B cell (primary cell): ENCODE results near the gene SLC17A4. TPM values are rescaled to one million over a fixed set of nuclear protein-coding genes. Genes with fewer than 3 reads are reported as not detected.

Source experiments
- ATAC-seq: fragments of 200-7000 bp; cut with Tn5 transposase; one replicate; pipeline ENCODE4 v1.10.0; 2021; ENCODE audit warnings: low read depth, mild to moderate bottlenecking, moderate number of reproducible peaks, moderate library complexity
- CTCF ChIA-PET: fragments of 350-600 bp; sonication (Branson Sonifier 250); formaldehyde crosslinking; loops from one replicate; lab custom pipeline; 2021; ENCODE audit warnings: antibody characterized with exemption, inconsistent platforms; lab: Charles Lee
- POLR2A ChIA-PET: fragments of 350-600 bp; sonication (Branson Sonifier 250); formaldehyde crosslinking; loops from one replicate; lab custom pipeline; 2021; ENCODE audit warnings: antibody characterized with exemption; lab: Charles Lee
- DNase-seq: peaks from one replicate; pipeline ENCODE4 v3.0.0; 2013
- H2AFZ ChIP-seq: 2 replicates; pipeline ENCODE4 v1.6.1; 2012; ENCODE audit warnings: mild to moderate bottlenecking, low read depth, low read length; ENCODE audit not compliant: insufficient read depth, poor library complexity, severe bottlenecking
- H3K27ac ChIP-seq, 2 donors: 1 replicate in 1 of 2; 2 replicates in 1 of 2; pipeline ENCODE4 v1.5.1; 2012 to 2013; ENCODE audit warnings: low read length in 2 of 2, mild to moderate bottlenecking in 2 of 2, moderate library complexity in 1 of 2
- H3K27me3 ChIP-seq, 4 experiments: fragments of 200-600 bp in 1 of 4; sonication (generic) in 1 of 4; replicated peaks in 1 of 4; 1 replicate in 2 of 4; 2 replicates in 2 of 4; pipeline versions ENCODE4 v1.6.1 to v1.7.0; 2013 to 2016; ENCODE audit warnings: low read length in 3 of 4, mild to moderate bottlenecking in 2 of 4, mixed read lengths in 1 of 4, moderate library complexity in 1 of 4; ENCODE audit not compliant: insufficient read depth in 4 of 4, control insufficient read depth in 3 of 4; ENCODE audit errors: control extremely low read depth in 1 of 4
- H3K36me3 ChIP-seq, 2 experiments: replicated peaks in 1 of 2; 1 replicate in 1 of 2; 2 replicates in 1 of 2; pipeline versions ENCODE4 v1.6.1 to v1.7.1; 2013; ENCODE audit warnings: low read length in 1 of 2; ENCODE audit not compliant: insufficient read depth in 2 of 2, control insufficient read depth in 1 of 2; ENCODE audit errors: control extremely low read depth in 1 of 2, extremely low read depth in 1 of 2
- H3K4me1 ChIP-seq, 2 donors: fragments of 200-600 bp in 1 of 2; sonication (generic) in 1 of 2; 1 replicate in 1 of 2; 2 replicates in 1 of 2; pipeline versions ENCODE4 v1.5.1 to v1.6.1; 2013 to 2017; ENCODE audit warnings: low read length in 2 of 2; ENCODE audit not compliant: control insufficient read depth in 2 of 2, insufficient read depth in 2 of 2
- H3K4me2 ChIP-seq: replicated peaks from 2 replicates; pipeline ENCODE3; 2012; ENCODE audit warnings: mild to moderate bottlenecking, low read depth, low read length; ENCODE audit not compliant: poor library complexity, severe bottlenecking
- H3K4me3 ChIP-seq, 5 experiments: fragments of 200-600 bp in 1 of 5; sonication (generic) in 1 of 5; 1 replicate in 3 of 5; 2 replicates in 2 of 5; pipeline versions ENCODE4 v1.5.1 to v1.7.0; 2011 to 2016; ENCODE audit warnings: low read length in 4 of 5, mild to moderate bottlenecking in 4 of 5, low read depth in 2 of 5, control low read depth in 1 of 5, moderate library complexity in 1 of 5; ENCODE audit not compliant: insufficient read depth in 1 of 5; ENCODE audit errors: control extremely low read depth in 1 of 5, extremely low read depth in 1 of 5
- H3K79me2 ChIP-seq: fragments of 200-600 bp; sonication (generic); one replicate; pipeline ENCODE4 v1.6.0; 2016; ENCODE audit warnings: low read length; ENCODE audit not compliant: control insufficient read depth, insufficient read depth
- H3K9ac ChIP-seq: fragments of 200-600 bp; sonication (generic); 2 replicates; pipeline ENCODE4 v1.6.1; 2017; ENCODE audit warnings: mild to moderate bottlenecking, low read length, moderate library complexity
- H3K9me3 ChIP-seq, 3 donors: one replicate each; pipeline versions ENCODE4 v1.6.1 to v1.7.1; 2013; ENCODE audit warnings: low read length in 2 of 3; ENCODE audit not compliant: control insufficient read depth in 2 of 3, insufficient read depth in 1 of 3; ENCODE audit errors: control extremely low read depth in 1 of 3
- H4K20me1 ChIP-seq: 2 replicates; pipeline ENCODE4 v1.6.0; 2012; ENCODE audit warnings: mild to moderate bottlenecking, low read length; ENCODE audit not compliant: insufficient read depth, control insufficient read depth, poor library complexity, severe bottlenecking
- H3K27ac Mint-ChIP-seq: one replicate; pipeline ENCODE4 v1.8.0; 2021; ENCODE audit warnings: mixed read lengths
- H3K27me3 Mint-ChIP-seq: one replicate; pipeline ENCODE4 v1.8.0; 2021; ENCODE audit warnings: mixed read lengths
- H3K4me1 Mint-ChIP-seq: one replicate; pipeline ENCODE4 v1.8.0; 2021; ENCODE audit warnings: mixed read lengths
- H3K4me3 Mint-ChIP-seq: one replicate; pipeline ENCODE4 v1.8.0; 2021; ENCODE audit warnings: mixed read lengths
- H3K9me3 Mint-ChIP-seq: one replicate; pipeline ENCODE4 v1.8.0; 2022; ENCODE audit warnings: mixed read lengths; ENCODE audit not compliant: insufficient read depth
- EZH2 ChIP-seq: IDR thresholded peaks from 2 replicates; pipeline ENCODE4 v1.6.1; 2012; ENCODE audit warnings: borderline replicate concordance, low read depth, mild to moderate bottlenecking, moderate library complexity, low read length; ENCODE audit not compliant: insufficient read depth, poor library complexity, severe bottlenecking
- WGBS: methylation state at CpG from one replicate; pipeline ENCODE4 v1.1.5; 2013; ENCODE audit warnings: missing lambda C conversion rate; ENCODE audit not compliant: insufficient coverage; 5-methylcytosine and 5-hydroxymethylcytosine counted together
- intact Hi-C: fragments of 100-400 bp; cut with micrococcal nuclease; formaldehyde crosslinking; loops from one replicate; pipeline ENCODE4 v1.10.0; 2022
- polyA plus RNA-seq: library from polyadenylated mRNA; depleted of rRNA; stranded (reverse); fragments of >200 nt; gene quantifications from 2 replicates; pipeline ENCODE4 v1.2.3, GENCODE V29; 2012
- total RNA-seq, 2 donors: library from RNA; stranded (reverse); fragments of 120-200 nt in 1 of 2; gene quantifications; 1 replicate in 1 of 2; 2 replicates in 1 of 2; pipeline versions ENCODE4 v1.2.3 to v1.2.4, GENCODE V29; 2013 to 2022
- TF ChIP-seq, protein P1 (sequence below): fragments of 200-600 bp; IDR thresholded peaks from one replicate; pipeline ENCODE4 v1.8.0; 2022; ENCODE audit warnings: antibody characterized with exemption, mild to moderate bottlenecking

Gene SLC17A4
- total and polyA plus RNA-seq, 2 donors (not counting 1 experiment from before 2014, with no cell fraction given) = not detected

DNA sequence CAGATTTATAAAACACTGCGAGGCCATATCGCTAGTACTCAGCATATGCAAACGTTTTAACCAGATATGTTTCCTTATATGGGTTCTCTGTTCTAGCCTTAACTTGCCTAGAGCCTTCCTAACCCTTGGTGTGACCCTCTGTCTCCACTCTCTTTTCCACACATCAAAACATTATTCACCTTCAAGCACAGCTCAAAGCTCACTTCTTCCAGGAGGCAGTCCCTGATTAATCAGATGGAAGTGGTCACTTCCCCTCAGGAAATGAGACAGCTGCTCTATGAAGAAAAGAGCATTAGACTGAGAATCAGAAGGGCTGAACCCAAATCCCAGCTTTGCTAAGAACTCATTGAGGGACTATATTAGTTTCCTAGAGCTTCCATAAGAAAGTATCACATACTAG lies 39.8 kb upstream of the SLC17A4 start:
- no peak for ATAC-seq
- H3K36me3 ChIP-seq = no peaks in the 10 kb centered on the region
- H3K27ac ChIP-seq = no peak overlapping the region
- no peak overlapping the region for H3K4me3 ChIP-seq
- no peaks in the 10 kb centered on the region for H3K9me3 ChIP-seq
- 35% methylated on average over 3 of the region's 3 CpGs for WGBS
- TF ChIP-seq EZH2 = no peak
- TF ChIP-seq, protein P1, sequence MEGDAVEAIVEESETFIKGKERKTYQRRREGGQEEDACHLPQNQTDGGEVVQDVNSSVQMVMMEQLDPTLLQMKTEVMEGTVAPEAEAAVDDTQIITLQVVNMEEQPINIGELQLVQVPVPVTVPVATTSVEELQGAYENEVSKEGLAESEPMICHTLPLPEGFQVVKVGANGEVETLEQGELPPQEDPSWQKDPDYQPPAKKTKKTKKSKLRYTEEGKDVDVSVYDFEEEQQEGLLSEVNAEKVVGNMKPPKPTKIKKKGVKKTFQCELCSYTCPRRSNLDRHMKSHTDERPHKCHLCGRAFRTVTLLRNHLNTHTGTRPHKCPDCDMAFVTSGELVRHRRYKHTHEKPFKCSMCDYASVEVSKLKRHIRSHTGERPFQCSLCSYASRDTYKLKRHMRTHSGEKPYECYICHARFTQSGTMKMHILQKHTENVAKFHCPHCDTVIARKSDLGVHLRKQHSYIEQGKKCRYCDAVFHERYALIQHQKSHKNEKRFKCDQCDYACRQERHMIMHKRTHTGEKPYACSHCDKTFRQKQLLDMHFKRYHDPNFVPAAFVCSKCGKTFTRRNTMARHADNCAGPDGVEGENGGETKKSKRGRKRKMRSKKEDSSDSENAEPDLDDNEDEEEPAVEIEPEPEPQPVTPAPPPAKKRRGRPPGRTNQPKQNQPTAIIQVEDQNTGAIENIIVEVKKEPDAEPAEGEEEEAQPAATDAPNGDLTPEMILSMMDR = no peak
- H3K4me1 Mint-ChIP-seq = no peaks in the 10 kb centered on the region
- H4K20me1 ChIP-seq = no peaks in the 10 kb centered on the region
- H3K4me3 Mint-ChIP-seq = no peak overlapping the region
- ChIA-PET CTCF (interaction anchor here (1.5 to 2.4 kb wide), 2 partner anchors 14 to 491 kb away, joined by 4 to 12 read pairs; no protein-coding TSS in a partner anchor), POLR2A (no interaction called here)
- no peak overlapping the region for H2AFZ ChIP-seq
- H3K27me3 ChIP-seq = no peaks in the 10 kb centered on the region
- no peaks in the 10 kb centered on the region for H3K4me1 ChIP-seq
- no peak overlapping the region for H3K9ac ChIP-seq
- no peaks in the 10 kb centered on the region for H3K79me2 ChIP-seq
- H3K27ac Mint-ChIP-seq = no peak overlapping the region
- H3K4me2 ChIP-seq = no peak overlapping the region
- H3K9me3 Mint-ChIP-seq = no peaks in the 10 kb centered on the region
- intact Hi-C loops = no loop called here
- peaks cover 7% of the 10 kb centered on the region for H3K27me3 Mint-ChIP-seq
- DNase-seq = no peak

DNA sequence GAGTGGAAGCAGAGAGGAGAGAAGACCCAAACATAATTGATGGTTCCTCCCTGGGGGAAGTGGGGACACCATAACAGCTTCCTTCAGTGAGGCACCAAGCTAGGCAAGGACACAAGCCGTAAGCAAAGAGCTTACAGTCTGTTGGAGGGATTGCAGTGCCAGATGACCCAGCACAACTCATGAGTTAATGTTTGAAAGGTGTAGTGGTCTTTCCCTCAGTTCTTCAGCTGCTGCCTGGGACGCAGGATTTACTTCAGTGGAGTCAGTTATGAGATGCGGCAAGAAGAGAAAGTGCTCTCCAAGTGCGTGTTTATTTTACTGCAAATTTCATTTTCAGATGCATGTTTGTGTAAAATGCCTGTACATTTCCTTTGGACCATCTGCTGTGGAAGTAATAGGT lies 38.7 kb upstream of the SLC17A4 start:
- no peaks in the 10 kb centered on the region for H4K20me1 ChIP-seq
- no peak overlapping the region for H3K27ac Mint-ChIP-seq
- peaks cover 3% of the 10 kb centered on the region for H3K27me3 Mint-ChIP-seq
- H2AFZ ChIP-seq = no peak overlapping the region
- H3K27ac ChIP-seq = no peak overlapping the region
- no peaks in the 10 kb centered on the region for H3K36me3 ChIP-seq
- no peaks in the 10 kb centered on the region for H3K9me3 ChIP-seq
- POLR2A ChIA-PET = no interaction called here
- H3K4me1 Mint-ChIP-seq = no peaks in the 10 kb centered on the region
- ATAC-seq (no peak), DNase-seq (no peak)
- H3K79me2 ChIP-seq = no peaks in the 10 kb centered on the region
- H3K9ac ChIP-seq = no peak overlapping the region
- 92% methylated on average over 4 of the region's 4 CpGs for WGBS
- no peaks in the 10 kb centered on the region for H3K27me3 ChIP-seq
- intact Hi-C loops = no loop called here
- H3K4me1 ChIP-seq = no peaks in the 10 kb centered on the region
- H3K4me2 ChIP-seq = no peak overlapping the region
- no peak overlapping the region for H3K4me3 ChIP-seq
- CTCF ChIA-PET = interaction anchor here (1.3 to 2.4 kb wide), 2 partner anchors 277 to 492 kb away, joined by 3 to 12 read pairs; no protein-coding TSS in a partner anchor
- no peaks in the 10 kb centered on the region for H3K9me3 Mint-ChIP-seq
- H3K4me3 Mint-ChIP-seq = no peak overlapping the region
- TF ChIP-seq EZH2 = no peak
- TF ChIP-seq, protein P1 = no peak
